ENCODE measurements around the gene PDE6A.

PDE6A gene

DNA sequence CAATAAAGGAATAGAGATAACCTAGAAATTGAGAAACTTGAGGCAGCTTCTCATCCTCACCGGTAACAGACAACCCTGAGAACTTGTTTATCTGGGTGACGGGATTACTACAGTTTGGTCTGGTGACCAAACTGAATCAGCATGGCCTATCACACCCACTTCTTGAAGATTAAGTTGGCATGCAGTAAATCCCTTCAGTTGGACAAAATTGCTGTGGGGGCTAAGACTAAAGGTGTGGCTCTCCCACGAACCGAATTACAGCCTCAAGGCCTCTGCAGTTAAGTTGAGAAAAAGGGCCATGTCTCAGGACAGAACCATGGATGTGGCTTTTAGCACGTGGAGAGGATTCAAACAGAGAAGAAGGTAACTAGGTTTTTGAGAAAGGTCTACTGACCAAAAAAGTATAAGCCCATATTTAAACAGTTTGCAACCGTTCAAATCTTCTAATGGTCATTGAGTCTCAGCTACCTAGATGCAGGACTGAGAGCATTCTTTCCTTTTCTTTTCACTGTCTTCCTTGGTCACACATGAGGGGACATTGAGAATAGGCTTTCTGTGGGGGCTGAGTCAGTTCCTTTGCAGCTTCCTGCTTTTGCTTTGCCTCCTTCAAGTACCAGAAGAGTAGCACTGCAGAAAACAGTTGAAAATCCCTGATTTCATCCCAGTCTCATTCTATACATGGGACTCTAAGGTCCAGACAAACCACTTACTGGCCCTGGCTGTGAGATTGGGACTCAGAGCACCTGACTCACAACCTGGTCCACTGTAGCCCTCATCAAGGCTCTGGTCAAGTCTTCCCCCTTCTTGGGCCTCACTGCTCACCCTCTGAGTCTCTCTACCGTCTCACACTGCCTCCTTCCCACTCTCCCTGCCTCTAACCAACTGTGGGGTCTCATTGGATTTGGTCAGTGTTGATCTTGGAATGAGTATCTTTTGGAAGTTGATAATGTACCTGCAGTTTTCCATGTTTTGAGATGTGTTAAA lies 30.9 kb downstream of the PDE6A start:
- TF ChIP-seq, protein P1, sequence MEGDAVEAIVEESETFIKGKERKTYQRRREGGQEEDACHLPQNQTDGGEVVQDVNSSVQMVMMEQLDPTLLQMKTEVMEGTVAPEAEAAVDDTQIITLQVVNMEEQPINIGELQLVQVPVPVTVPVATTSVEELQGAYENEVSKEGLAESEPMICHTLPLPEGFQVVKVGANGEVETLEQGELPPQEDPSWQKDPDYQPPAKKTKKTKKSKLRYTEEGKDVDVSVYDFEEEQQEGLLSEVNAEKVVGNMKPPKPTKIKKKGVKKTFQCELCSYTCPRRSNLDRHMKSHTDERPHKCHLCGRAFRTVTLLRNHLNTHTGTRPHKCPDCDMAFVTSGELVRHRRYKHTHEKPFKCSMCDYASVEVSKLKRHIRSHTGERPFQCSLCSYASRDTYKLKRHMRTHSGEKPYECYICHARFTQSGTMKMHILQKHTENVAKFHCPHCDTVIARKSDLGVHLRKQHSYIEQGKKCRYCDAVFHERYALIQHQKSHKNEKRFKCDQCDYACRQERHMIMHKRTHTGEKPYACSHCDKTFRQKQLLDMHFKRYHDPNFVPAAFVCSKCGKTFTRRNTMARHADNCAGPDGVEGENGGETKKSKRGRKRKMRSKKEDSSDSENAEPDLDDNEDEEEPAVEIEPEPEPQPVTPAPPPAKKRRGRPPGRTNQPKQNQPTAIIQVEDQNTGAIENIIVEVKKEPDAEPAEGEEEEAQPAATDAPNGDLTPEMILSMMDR (IDR thresholded peaks at IDR 0.05) = no peak
- Histone ChIP-seq H3K27ac (no peak overlapping the region), H3K4me3 (no peak overlapping the region)
- no peak for DNase-seq (ENCODE audit: low spot score)

DNA sequence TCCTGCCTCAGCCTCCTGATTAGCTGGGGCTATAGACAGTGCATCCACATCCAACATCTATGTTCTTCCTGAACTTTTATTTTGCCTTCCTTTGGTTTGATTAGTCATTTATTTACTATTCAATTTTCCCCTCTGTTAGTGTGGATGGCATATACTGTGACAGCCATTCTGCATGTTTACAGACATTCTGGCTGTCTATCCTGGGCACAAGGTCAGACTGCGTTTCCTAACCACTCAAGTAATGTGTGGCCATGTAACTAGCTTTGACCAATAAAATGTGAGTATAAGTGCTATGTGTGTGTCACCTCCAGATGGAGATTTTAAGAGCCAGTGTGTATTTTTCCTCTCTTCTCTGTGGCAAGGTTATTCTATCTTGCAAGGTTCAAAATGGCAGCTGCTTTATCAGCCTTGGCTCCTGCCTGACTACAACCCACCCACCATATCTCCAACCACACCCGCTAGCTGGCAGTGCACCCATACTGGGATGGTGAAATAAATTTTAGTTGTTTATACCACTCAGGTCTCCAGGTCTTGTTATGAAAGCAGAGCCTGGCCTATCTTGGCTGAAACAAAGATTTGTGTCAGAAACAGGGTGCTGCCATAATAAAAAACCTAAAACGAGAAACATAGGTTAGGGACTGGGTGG lies 32.2 kb downstream of the PDE6A start:
- TF ChIP-seq, protein P1 (IDR thresholded peaks at IDR 0.05) = no peak
- H3K4me3 ChIP-seq = no peak overlapping the region
- no peak overlapping the region for H3K27ac ChIP-seq
- no peak for DNase-seq (ENCODE audit: low spot score)

DNA sequence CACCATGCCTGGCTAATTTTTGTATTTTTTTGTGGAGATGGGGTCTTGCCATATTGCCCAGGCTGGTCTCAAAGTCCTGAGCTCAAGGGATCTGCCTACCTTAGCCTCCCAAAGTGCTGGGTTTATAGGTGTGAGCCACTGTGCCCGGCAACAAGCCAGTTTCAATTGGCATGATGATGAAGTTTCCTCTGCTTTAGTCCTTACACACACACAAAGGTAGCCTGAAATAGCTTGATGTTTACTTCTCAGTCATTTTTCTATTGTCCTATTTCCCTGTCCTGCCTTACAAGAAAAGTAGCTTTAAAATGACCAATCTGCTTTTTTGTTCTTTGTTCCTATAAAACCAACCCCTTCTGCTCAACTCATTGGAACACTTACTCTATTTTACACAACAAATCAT lies 33.6 kb downstream of the PDE6A start:
- Histone ChIP-seq H3K27ac (no peak overlapping the region), H3K4me3 (no peak overlapping the region)
- DNase-seq (ENCODE audit: low spot score) = no peak
- TF ChIP-seq, protein P1 (IDR thresholded peaks at IDR 0.05) = no peak

DNA sequence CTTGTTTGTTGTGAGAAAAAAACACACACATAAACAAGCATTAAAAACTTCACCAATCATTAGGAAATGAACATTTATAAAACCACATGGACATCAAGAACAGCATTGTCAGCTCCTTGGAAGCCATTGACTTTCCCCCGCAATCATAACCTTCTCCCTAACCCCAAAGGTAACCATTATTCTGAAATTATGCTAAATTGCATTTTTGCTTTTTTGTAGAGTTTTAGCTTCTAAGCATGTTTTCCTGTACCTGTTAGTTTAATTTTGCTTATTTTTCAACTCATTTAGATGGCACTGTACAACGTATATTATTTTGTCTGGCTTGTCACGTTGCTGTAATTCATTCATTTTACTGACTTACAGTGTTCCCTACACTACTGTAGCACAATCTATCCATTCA lies 36.8 kb downstream of the PDE6A start:
- DNase-seq (ENCODE audit: low spot score) = no peak
- Histone ChIP-seq H3K27ac (no peak overlapping the region), H3K4me3 (no peak overlapping the region)
- TF ChIP-seq, protein P1 (IDR thresholded peaks at IDR 0.05) = no peak

DNA sequence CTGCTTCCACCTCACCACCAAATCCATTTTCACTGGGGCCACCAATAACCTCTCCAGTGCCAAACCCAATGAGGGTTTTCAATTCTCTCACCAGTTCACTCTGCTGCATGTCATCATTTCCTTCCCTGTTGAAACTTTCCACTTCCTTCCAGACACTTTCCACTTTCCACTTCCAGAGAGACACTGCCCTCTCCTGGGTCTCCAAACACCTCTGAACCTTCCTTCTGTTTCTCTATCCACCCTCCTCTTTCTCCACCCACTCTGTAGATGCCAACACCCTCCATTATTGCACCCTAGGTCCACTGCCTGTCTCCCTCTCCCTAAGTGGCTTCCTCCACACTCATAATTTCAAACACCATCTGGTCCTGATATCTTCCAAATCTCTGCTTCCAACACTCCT lies 39.6 kb downstream of the PDE6A start:
- H3K27ac ChIP-seq = no peak overlapping the region

DNA sequence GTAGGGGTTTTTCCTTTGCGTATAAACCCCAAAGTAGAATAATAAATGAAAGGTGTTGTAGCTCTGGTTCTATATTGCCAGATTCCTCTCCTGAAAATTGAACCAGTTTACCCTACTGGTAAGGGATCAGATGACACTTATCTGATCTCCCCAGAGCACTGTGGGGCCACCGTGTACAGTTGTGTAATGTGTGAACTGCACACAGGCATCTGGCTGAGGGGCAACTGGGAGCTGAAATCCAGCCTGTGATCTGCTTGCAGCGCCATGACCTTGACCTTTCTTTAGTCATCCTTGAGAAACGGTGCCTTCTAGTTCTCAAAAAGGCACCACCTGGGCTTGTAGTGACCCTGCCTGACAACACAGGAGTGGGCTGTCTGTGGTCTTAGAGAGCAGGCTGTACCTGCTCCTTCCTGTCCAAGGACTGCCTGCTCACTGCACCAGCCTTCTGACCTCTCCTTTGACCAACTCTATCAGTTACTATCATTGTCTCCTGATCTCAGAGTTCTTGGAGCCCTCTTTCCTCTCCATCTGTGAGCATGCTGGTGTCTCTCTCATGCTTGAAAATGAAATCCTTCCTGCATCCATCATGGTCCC lies 40.2 kb downstream of the PDE6A start:
- Histone ChIP-seq H3K4me3 (no peak overlapping the region), H3K27ac (no peak overlapping the region)
- DNase-seq (ENCODE audit: low spot score) = no peak
- TF ChIP-seq, protein P1 (IDR thresholded peaks at IDR 0.05) = no peak

More for the DNA sequence above, 39.6 kb downstream of the PDE6A start:
- no peak overlapping the region for H3K4me3 ChIP-seq
- no peak for DNase-seq (ENCODE audit: low spot score)
- TF ChIP-seq, protein P1 (IDR thresholded peaks at IDR 0.05) = no peak
